Activated T-cell treated with anti-CD3 and anti-CD28 coated beads, Interleukin-2, amount 50 U/mL, for 1 hour (primary cell): ENCODE results near the gene RAPGEF2.

Source experiments
- DNase-seq: peaks from one replicate; pipeline ENCODE4 v3.0.0-alpha.2; 2020

Gene RAPGEF2

DNA sequence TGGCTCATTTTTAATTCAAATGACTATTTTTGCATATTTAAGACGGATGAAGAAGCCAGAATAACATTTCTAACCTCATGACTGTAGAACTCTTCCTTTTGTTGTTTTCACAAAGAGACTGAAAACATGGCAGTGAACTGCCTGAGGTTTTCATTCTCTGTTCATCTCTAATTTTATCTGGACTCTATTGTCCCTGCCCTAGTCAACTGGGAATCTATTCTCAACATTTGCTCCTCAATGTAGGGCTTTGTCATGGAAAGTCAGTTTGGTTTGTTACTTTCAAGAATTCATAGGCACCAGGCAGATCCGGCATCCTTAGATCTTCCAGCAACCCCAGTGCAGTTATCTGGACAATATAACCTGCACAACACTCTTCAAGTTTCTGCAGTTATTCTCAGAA is 277.0 kb downstream of the RAPGEF2 start:
- no peak for DNase-seq

DNA sequence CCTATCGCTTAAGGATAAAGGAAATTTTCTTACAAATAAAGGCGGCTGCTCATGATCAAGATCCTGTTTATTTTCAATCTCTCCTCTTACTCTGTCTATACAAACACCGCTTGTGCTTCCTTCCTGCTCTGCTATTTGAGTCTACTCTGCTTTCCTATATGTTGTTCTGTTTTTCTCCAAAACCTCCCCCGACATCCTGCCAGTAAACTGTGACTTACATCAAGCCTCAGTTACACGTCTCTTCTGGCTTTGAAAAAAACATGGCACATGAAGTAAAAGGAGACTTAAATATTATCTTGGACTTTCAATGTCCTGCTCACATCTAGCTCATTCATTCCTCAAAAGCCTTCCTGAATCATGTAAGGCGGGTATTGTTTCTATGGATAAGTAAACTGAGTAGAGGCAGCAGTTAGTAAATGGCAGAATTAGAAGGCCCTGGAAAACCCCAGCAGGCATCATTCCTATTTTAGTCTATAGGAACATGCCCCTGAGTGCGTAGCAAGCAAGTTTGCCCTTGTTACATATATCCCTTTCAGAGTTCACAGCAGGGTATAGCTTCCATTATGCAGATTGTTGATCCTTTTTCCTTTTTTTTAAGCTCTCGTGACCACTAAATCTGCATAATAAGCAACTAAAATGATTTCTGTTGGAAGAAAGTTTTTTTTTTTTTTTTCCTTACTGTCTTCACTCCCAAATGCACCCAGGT is 280.1 kb downstream of the RAPGEF2 start:
- DNase-seq, result no peak

DNA sequence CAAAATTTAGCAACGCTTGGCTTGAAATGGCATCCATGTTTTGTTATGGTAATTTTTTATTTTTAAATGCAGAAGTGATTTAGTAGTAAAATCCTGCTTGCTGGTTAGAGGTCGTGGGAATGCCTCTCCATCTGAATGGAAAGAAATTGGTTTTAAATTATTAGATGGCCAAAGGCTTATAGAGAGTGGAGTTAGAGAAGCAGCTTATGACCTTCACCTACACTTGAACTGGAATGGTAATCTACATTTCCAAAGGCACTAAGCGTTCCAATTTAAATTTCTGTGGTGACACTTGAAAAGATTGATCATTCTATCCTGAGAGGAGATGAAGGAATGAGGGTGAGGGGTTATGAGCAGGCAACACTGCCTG is 280.7 kb downstream of the RAPGEF2 start:
- DNase-seq, result no peak

DNA sequence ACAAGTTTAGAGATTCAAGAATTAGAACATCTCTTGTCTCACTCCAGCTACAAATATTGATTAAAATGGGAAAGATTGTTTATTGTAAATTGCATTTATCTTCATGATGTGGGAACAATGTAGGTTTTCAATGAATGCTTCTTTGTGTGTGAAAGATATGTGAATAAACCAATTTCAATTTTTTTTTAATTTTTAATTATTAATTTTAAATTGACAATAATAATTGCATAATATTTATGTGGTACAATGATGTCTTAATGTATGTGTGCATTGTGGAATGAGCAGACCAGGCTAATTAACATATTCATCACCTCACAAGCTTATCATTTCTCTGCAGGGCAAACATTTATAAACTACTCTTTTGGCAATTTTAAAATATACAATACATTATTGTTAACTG is 281.1 kb downstream of the RAPGEF2 start:
- no peak for DNase-seq

DNA sequence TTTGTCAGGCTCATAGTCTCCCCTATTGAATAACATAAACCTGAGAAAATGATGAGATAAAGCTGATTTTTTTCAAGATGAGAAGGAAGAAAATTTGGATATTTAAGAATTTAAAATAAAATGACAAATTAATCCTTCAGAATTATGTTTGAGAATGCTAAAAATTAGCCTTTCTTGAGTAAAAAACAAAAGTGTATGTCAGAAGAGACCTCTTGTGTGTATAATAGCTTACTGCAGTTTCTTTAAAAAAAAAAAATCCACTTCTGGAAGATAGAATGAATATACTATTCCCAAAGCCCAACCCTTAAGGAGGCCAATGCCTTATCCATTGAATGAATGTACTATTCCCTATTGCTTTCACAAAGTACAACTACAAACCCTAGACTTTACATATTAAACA is 281.8 kb downstream of the RAPGEF2 start:
- no peak for DNase-seq

DNA sequence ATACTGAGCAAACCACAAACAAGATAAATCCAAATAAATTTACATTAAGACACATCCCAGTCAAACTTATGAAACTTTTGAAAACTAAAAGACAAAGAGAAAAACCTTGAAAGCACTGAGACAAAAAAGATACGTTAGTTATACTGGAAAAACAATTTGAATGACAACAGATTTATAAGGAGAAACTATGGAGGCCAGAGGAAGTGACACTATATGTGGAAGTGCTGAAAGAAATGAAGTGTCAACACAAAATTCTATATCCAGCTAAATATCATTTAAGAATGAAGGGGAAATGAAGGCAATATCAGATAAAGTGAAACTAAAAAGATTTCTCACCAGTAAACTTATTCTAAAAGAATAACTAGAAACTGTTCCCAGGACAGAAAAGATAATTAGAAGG is 283.7 kb downstream of the RAPGEF2 start:
- DNase-seq, result no peak

DNA sequence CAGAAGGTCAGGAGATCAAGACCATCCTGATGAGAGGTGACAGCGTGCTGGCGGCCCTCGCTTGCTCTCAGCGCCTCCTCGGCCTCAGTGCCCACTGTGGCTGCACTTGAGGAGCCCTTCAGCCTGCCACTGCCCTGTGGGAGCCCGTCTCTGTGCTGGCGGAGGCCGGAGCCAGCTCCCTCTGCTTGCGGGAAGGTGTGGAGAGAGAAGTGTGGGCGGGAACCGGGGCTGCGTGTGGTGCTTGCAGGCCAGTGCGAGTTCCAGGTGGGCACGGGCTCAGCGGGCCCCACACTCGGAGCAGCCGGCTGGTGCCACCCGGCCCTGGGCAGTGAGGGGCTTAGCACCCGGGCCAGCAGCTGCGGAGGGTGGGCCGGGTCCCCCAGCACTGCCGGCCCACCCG is 286.9 kb downstream of the RAPGEF2 start:
- DNase-seq, result no peak

DNA sequence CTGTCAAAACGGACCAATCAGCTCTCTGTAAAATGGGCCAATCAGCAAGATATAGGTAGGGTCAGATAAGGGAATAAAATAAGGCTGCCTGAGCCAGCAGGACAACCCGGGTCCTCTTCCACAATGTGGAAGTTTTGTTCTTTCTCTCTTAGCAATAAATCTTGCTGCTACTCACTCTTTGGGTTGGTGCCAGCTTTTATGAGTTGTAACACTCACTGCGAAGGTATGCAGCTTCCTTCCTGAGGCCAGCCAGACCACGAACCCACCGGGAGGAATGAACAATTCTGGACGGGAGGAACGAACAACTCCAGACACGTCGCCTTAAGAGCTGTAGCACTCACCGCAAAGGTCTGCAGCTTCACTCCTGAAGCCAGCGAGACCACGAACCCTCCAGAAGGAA is 287.8 kb downstream of the RAPGEF2 start:
- no peak for DNase-seq

DNA sequence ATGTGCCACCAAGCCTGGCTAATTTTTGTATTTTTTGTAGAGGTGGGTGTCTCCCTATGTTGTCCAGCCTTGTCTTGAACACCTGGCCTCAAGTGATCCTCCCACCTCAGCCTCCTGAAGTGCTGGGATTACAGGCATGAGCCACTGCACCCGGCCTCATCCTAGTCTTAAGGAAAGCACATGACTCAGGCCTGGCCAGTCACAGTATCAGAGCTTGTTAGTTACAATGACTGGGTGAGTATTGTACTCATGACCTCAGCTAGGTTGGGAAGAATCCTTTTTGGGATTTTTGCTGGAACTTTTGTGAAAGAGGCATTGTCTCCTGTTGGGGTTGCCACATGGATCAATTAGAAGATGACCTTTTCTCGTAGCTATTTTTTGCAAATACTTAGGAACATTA is 292.8 kb downstream of the RAPGEF2 start:
- no peak for DNase-seq

DNA sequence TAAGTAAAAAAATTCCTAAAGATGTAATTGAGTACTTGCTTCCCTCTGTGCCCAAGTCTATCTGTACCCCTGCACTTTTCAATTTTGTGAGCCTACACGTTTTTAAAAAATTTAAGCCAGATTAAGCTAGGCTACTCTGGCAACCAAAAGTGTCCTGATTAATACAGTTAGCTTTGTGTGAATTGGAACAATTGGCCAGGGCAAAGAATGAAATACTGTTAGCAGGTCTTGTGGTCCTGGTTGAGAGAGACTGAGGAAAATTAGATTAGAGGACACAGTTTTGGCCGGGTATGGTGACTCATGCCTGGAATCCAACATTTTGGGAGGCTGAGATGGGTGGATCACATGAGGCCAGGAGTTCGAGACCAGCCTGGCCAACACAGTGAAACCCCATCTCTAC is 293.3 kb downstream of the RAPGEF2 start:
- DNase-seq, result no peak

DNA sequence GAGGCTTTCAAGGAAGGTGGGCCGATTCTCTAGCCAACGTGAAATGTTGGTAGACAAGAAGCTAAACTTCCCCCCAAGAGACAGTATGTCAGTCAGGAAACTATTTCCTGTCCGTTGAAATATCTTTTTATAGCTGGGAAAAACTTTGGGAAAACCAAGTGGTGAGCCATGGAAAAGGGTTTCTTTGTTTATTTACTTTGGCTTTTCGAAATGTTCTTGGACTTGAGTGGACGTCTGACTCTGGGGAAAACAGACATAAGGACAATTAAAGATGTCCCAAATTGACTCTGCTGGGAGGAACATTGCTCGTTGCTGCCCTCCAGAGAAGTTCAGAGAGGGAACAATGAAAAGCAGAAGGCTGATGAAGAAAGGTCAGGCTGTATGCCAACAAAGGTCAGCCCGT is 295.4 kb downstream of the RAPGEF2 start:
- no peak for DNase-seq

DNA sequence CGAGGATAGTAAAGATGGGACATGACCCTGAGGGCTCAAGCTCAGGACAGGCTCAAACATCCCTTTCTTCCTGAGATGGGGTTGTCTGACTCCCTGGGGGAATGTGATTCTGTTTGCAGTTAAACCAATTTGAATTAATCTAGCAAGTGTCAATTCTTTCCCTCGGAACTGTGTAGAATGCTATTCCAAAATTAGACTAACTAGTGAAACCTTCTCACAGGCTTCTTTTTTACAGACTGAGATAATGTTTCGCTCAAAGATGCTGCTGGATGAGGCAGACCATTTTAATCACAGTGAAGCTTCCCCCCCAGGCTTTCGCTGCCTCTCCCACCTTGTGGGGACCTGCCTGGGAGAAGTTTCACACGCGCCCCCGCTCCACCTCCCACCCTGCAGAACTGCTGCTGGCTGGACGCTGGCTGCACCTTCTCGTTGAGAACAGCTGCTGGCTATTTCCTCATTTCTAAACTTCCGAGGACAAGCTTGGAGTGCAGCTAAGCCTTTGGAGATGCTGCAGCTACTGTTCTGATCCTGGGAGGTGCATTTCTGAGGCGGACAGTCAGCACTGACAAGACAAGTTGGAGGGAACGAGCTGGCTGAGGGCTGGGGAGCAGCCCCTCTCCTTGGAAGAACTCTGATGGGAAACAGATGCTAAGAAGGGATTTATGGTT is 297.8 kb downstream of the RAPGEF2 start:
- no peak for DNase-seq

DNA sequence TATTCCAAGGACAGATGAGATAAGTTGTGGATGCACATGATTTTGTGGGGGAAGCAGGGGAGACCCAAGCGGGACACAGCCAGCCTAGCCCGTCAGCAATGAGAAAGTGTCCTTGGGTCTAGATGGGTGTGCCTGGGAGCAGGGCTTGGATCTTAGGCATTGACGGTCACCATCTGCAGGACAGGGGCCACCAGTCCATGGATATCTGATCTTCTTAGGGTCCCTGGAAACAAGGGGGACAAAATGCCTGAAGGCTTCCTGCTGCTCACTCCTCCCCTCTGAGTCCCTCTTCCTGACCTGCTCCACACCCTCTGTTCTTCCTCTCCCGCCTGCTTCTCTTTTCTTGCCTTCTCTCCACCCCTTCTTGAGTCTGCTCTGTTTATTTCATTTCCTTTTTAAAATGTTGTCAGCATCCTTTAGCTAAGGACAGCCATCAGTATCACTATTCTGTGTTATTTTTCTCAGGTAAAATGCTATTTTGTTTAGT is 298.4 kb downstream of the RAPGEF2 start:
- no peak for DNase-seq

DNA sequence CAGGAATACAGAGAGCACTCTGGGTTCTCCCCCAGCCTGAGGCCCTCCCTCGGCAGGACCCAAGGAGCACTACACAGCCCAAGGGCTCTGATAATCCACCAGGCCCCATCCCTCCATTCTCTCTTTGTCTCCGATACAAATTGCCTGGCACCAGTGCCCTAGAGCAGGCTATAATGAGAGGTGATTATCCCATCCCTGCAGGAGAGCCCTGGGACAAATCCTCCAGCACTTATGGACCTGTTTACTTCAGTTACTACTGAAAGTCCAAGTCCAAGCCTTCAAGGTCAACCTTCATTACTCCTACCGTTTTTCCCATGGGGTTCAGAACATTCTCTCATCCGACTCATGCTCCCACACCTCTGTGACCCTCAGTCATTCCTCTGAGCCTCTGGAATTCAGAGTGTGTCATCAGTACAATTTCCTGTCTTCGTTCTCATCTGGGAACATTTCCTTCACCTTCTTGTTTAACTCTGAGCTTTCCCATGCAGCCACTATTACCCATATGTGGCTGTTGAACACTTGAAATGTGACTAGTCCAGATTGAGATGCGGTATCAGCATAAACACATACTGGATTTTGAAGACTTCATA is 299.0 kb downstream of the RAPGEF2 start:
- no peak for DNase-seq
